Suprapubic skin (tissue), 4 donors: ENCODE data around the gene CRK. TPM values are rescaled to one million over a fixed set of nuclear protein-coding genes. Genes with fewer than 3 reads are reported as not detected.

ENCODE experiments used
- DNase-seq, 2 donors: peaks; one replicate each; pipeline ENCODE4 v3.0.0-alpha.2; 2019; ENCODE audit warnings: low spot score in 2 of 2
- H3K27ac ChIP-seq: fragments of 200-600 bp; sonication (generic); one replicate; pipeline ENCODE4 v1.5.1; 2019
- H3K27me3 ChIP-seq: fragments of 200-600 bp; sonication (generic); one replicate; pipeline ENCODE4 v1.5.1; 2019
- H3K36me3 ChIP-seq: fragments of 200-600 bp; sonication (generic); one replicate; pipeline ENCODE4 v1.5.1; 2019
- H3K4me1 ChIP-seq: fragments of 200-600 bp; sonication (generic); one replicate; pipeline ENCODE4 v1.5.1; 2019
- H3K4me3 ChIP-seq: fragments of 200-600 bp; sonication (generic); one replicate; pipeline ENCODE4 v1.5.1; 2019; ENCODE audit warnings: mild to moderate bottlenecking
- H3K9me3 ChIP-seq: fragments of 200-600 bp; sonication (generic); one replicate; pipeline ENCODE4 v1.5.1; 2019
- CTCF ChIP-seq, 2 donors: fragments of 200-600 bp in 1 of 2; fragments of 450-650 bp in 1 of 2; sonication (generic) in 1 of 2; IDR thresholded peaks; one replicate each; pipeline ENCODE4 v1.5.1; 2016 to 2019; ENCODE audit warnings: antibody characterized with exemption in 2 of 2, mild to moderate bottlenecking in 1 of 2, moderate library complexity in 1 of 2
- EP300 ChIP-seq: sonication (generic); formaldehyde crosslinking; IDR thresholded peaks from one replicate; pipeline ENCODE4 v1.6.1; 2017; ENCODE audit warnings: antibody characterized with exemption
- POLR2A ChIP-seq, 2 donors: fragments of 450-650 bp; IDR thresholded peaks; one replicate each; pipeline ENCODE4 v1.6.1; 2017; ENCODE audit warnings: antibody characterized with exemption in 2 of 2, mild to moderate bottlenecking in 2 of 2, moderate library complexity in 2 of 2
- POLR2AphosphoS5 ChIP-seq, 3 donors: sonication (generic); formaldehyde crosslinking; IDR thresholded peaks; one replicate each; pipeline ENCODE4 v1.6.1; 2017; ENCODE audit warnings: antibody characterized with exemption in 3 of 3
- WGBS: methylation state at CpG from one replicate; pipeline ENCODE4 v1.1.5; 2018; 5-methylcytosine and 5-hydroxymethylcytosine counted together
- total RNA-seq, 4 donors: library from RNA; depleted of rRNA; stranded (reverse); fragments of >200 nt; gene quantifications; one replicate each; pipeline ENCODE4 v1.1.0, GENCODE V29; 2016

Gene CRK
- total RNA-seq, 4 donors from 2014 or later = 38.9 to 53.7 (median 49.0) TPM

DNA sequence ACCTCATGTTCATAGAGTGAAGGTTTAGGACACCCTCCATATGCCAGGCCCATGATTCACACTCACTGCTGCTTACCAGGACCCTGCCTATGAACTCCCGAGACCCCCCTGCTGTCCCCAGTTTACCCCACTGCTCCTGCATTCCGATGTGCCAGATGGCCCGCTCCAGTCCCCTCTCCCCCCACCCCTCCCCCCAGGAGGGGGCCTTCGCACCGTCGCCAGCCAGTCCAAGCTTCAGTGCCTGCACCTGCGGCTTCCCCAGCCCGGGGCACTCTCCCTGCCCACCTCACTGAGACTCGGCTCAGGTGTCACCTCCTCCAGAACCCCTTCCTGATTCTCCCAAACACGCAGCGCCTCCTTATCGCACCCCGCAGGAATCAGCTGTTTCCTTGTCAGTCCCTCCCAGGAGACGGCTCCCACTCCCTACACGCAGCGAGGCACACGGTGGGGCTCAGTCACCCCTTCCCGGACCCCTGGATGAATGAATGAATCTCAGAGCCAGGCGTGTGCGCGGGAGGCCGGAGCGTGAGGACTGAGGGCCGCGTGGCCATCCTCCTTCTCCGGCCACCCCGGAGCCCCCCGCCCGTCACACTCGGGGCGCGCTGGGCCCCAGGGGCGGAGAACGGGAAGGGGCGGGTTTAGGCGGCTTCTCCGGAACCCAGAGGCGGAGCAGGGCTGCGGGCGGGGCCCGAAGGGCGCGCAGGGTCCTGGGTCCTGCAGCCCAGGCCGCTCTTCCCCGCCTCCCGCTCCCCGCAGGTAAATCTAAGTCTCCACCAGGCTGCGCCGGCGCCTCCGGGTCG lies 34.8 kb upstream of the CRK start:
- Histone ChIP-seq H3K27ac (peak overlapping the region; percentile 94), H3K9me3 (no peaks in the 10 kb centered on the region), H3K4me1 (peaks cover 67% of the 10 kb centered on the region), H3K36me3 (peaks cover 4% of the 10 kb centered on the region), H3K4me3 (peak overlapping the region; percentile 86), H3K27me3 (no peaks in the 10 kb centered on the region)
- TF ChIP-seq POLR2AphosphoS5 (IDR thresholded peaks at IDR 0.05) (peak in 1 of 3 donors; percentile 18), CTCF (IDR thresholded peaks at IDR 0.05) (no peak), EP300 (no peak), POLR2A (IDR thresholded peaks at IDR 0.05) (peak in 1 of 2 donors; percentile 42)
- WGBS = 3% methylated on average over 9 of the region's 52 CpGs
- DNase-seq = peak in 1 of 2 donors; percentile 86

- Histone ChIP-seq H3K36me3 (no peaks in the 10 kb centered on the region), H3K4me1 (peaks cover 81% of the 10 kb centered on the region), H3K4me3 (peak overlapping the region; percentile 77), H3K27ac (peak overlapping the region; percentile 97), H3K27me3 (no peaks in the 10 kb centered on the region), H3K9me3 (no peaks in the 10 kb centered on the region)
- DNase-seq = no peak
- TF ChIP-seq POLR2A (IDR thresholded peaks at IDR 0.05) (no peak), POLR2AphosphoS5 (IDR thresholded peaks at IDR 0.05) (no peak), CTCF (IDR thresholded peaks at IDR 0.05) (no peak), EP300 (no peak)
- 70% methylated on average over 5 of the region's 7 CpGs for WGBS
Measured at GRCh38 chr17:1488826-1489270, 32.8 kb upstream of the CRK start.

- peak; percentile 90 to 91 for DNase-seq
- peak overlapping the region; percentile 77 for H3K4me3 ChIP-seq
- WGBS = 0% methylated on average over 20 of the region's 72 CpGs
- peak in 1 of 3 donors; percentile 49 for TF ChIP-seq POLR2AphosphoS5 (IDR thresholded peaks at IDR 0.05)
- TF ChIP-seq CTCF (IDR thresholded peaks at IDR 0.05) = no peak
- TF ChIP-seq EP300 = no peak
- TF ChIP-seq POLR2A (IDR thresholded peaks at IDR 0.05) = peak in 1 of 2 donors; percentile 30
- peaks cover 6% of the 10 kb centered on the region for H3K36me3 ChIP-seq
- H3K27me3 ChIP-seq = no peaks in the 10 kb centered on the region
- no peaks in the 10 kb centered on the region for H3K9me3 ChIP-seq
- peaks cover 77% of the 10 kb centered on the region for H3K4me1 ChIP-seq
- H3K27ac ChIP-seq = peak overlapping the region; percentile 97
Measured at GRCh38 chr17:1487939-1488825, 32.1 kb upstream of the CRK start.

DNA sequence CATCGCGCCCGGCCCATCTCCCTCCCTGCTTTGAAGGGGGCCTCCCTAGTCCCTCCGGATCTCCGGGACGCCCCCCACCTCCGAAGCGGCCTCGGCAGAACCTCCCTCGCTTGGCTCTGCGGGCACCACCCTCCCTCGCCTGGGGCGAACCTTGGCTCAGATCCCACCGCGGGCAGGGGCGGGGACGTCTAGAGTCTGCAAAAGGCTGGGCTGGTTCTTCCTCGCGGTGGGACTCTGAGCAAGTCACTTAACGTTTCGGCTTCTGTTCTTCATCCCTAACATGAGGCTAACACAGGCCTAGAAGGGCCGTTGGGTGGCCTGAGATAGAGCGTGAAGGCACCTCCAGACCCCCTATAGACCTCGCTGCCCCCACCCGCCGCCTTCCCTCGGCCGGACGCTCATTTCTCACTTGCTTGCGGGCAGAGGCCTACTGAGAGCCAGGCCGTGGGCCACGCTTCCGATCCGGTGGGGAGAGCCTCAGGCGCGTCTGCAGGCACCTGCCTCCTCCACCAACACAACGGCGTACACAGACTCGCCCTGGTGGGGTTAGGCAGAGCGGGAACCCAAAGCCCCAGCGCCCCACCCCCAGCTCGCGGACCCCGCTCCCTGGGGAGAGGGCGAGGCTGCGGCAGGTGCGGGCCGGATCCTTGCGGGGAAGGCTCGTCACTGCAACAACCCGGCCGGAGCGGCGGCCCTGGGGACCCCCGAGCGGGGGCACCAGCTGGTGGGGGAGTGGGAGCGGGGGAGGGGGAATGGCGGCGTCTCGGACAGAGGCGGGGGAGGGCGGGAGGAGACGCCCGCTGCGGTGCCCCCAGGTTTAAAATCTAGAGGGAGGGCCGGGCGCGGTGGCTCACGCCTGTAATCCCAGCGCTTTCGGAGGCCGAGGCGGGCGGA lies 31.0 kb upstream of the CRK start:
- TF ChIP-seq CTCF (IDR thresholded peaks at IDR 0.05) (no peak), POLR2AphosphoS5 (IDR thresholded peaks at IDR 0.05) (no peak), EP300 (no peak), POLR2A (IDR thresholded peaks at IDR 0.05) (no peak)
- Histone ChIP-seq H3K27me3 (no peaks in the 10 kb centered on the region), H3K27ac (peak overlapping the region; percentile 97), H3K36me3 (peaks cover 16% of the 10 kb centered on the region), H3K4me3 (peak overlapping the region; percentile 77), H3K4me1 (peaks cover 69% of the 10 kb centered on the region), H3K9me3 (no peaks in the 10 kb centered on the region)
- DNase-seq = peak; percentile 94 to 95
- 4% methylated on average over 24 of the region's 74 CpGs for WGBS
